ENCODE measurements around the gene RNF112.

RNF112 gene

GRCh38 chr17:19374136-19374535 lies 36.9 kb upstream of the RNF112 start:
- no peak for DNase-seq (ENCODE audit: low read depth)

GRCh38 chr17:19375732-19376131 lies 35.3 kb upstream of the RNF112 start:
- no peak for DNase-seq (ENCODE audit: low read depth)

GRCh38 chr17:19376811-19377210 lies 34.2 kb upstream of the RNF112 start:
- no peak for DNase-seq (ENCODE audit: low read depth)

GRCh38 chr17:19377602-19378415 lies 33.2 kb upstream of the RNF112 start:
- peak; percentile 94 for DNase-seq (ENCODE audit: low read depth)

- no peak for DNase-seq (ENCODE audit: low read depth)
Observed at GRCh38 chr17:19378416-19379360, 32.3 kb upstream of the RNF112 start, which contains the start of gene MAPK7. MAPK7 (plus strand) TSS chr17:19378498; CDS start chr17:19378901, 403 bp downstream.

GRCh38 chr17:19379361-19380065 lies 31.5 kb upstream of the RNF112 start:
- DNase-seq (ENCODE audit: low read depth), result no peak

- DNase-seq (ENCODE audit: low read depth), result no peak
Observed at GRCh38 chr17:19380481-19381301, 30.3 kb upstream of the RNF112 start.

- no peak for DNase-seq (ENCODE audit: low read depth)
Observed at GRCh38 chr17:19381361-19381740, 29.7 kb upstream of the RNF112 start.

GRCh38 chr17:19381741-19382444 lies 29.1 kb upstream of the RNF112 start:
- no peak for DNase-seq (ENCODE audit: low read depth)

GRCh38 chr17:19382531-19383444 lies 28.2 kb upstream of the RNF112 start:
- DNase-seq (ENCODE audit: low read depth), result no peak

GRCh38 chr17:19383681-19384470 lies 27.2 kb upstream of the RNF112 start:
- no peak for DNase-seq (ENCODE audit: low read depth)

- no peak for DNase-seq (ENCODE audit: low read depth)
Observed at GRCh38 chr17:19384723-19385391, 26.2 kb upstream of the RNF112 start.

GRCh38 chr17:19385521-19385983 lies 25.5 kb upstream of the RNF112 start:
- no peak for DNase-seq (ENCODE audit: low read depth)

- no peak for DNase-seq (ENCODE audit: low read depth)
Observed at GRCh38 chr17:19386051-19386929, 24.7 kb upstream of the RNF112 start.

GRCh38 chr17:19386974-19387920 lies 23.8 kb upstream of the RNF112 start, which contains the start of gene MFAP4:
MFAP4 (minus strand) TSS chr17:19387190; CDS start chr17:19387155, 35 bp downstream.
- no peak for DNase-seq (ENCODE audit: low read depth)
